Endodermal cell (in vitro differentiated cells): ENCODE measurements around the gene CAV1. TPM values are rescaled to one million over a fixed set of nuclear protein-coding genes. Genes with fewer than 3 reads are reported as not detected.

Experiments
- DNase-seq: peaks from one replicate; pipeline ENCODE4 v3.0.0-alpha.2; 2017
- H3K27ac ChIP-seq: 2 replicates; pipeline ENCODE4 v1.5.1; 2013; ENCODE audit warnings: mild to moderate bottlenecking, low read depth, low read length, moderate library complexity
- H3K27me3 ChIP-seq: 2 replicates; pipeline ENCODE4 v1.6.1; 2013; ENCODE audit warnings: mild to moderate bottlenecking, low read length, moderate library complexity; ENCODE audit not compliant: insufficient read depth, control insufficient read depth, poor library complexity, severe bottlenecking
- H3K36me3 ChIP-seq: 2 replicates; pipeline ENCODE4 v1.7.0; 2013; ENCODE audit warnings: mild to moderate bottlenecking, low read length, moderate library complexity; ENCODE audit not compliant: control insufficient read depth, insufficient read depth
- H3K4me1 ChIP-seq: one replicate; pipeline ENCODE4 v1.7.0; 2013; ENCODE audit warnings: low read length; ENCODE audit not compliant: control insufficient read depth, insufficient read depth
- H3K4me3 ChIP-seq: 2 replicates; pipeline ENCODE4 v1.5.1; 2013; ENCODE audit warnings: mild to moderate bottlenecking, low read length, moderate library complexity
- H3K9ac ChIP-seq: 2 replicates; pipeline ENCODE4 v1.6.1; 2013; ENCODE audit warnings: mild to moderate bottlenecking, low read length, moderate library complexity; ENCODE audit not compliant: poor library complexity, severe bottlenecking; ENCODE audit errors: extremely low read depth
- H3K9me3 ChIP-seq: 2 replicates; pipeline ENCODE4 v1.6.1; 2013; ENCODE audit warnings: mild to moderate bottlenecking, low read length, moderate library complexity; ENCODE audit not compliant: control insufficient read depth
- H3K27ac Mint-ChIP-seq: 2 replicates; pipeline ENCODE4 v1.8.0; 2020; ENCODE audit warnings: mixed read lengths
- H3K27me3 Mint-ChIP-seq: 2 replicates; pipeline ENCODE4 v1.8.0; 2021; ENCODE audit warnings: mild to moderate bottlenecking, mixed read lengths; ENCODE audit not compliant: insufficient read depth
- H3K36me3 Mint-ChIP-seq: 2 replicates; pipeline ENCODE4 v1.8.0; 2020; ENCODE audit warnings: low read depth, mixed read lengths
- H3K4me1 Mint-ChIP-seq: 2 replicates; pipeline ENCODE4 v1.8.0; 2020; ENCODE audit warnings: mixed read lengths
- H3K4me3 Mint-ChIP-seq: 2 replicates; pipeline ENCODE4 v1.8.0; 2020; ENCODE audit warnings: mild to moderate bottlenecking, moderate library complexity, mixed read lengths
- H3K9me3 Mint-ChIP-seq: 2 replicates; pipeline ENCODE4 v1.8.0; 2020; ENCODE audit warnings: mild to moderate bottlenecking, mixed read lengths
- CTCF ChIP-seq: fragments of 200-600 bp; sonication (generic); conservative IDR thresholded peaks from 2 replicates; pipeline ENCODE4 v1.5.0; 2021; ENCODE audit warnings: antibody characterized with exemption, mild to moderate bottlenecking
- WGBS, 2 experiments: methylation state at CpG; one replicate each; pipeline versions ENCODE4 v1.1.5 to v1.1.7; 2013; ENCODE audit warnings: missing lambda C conversion rate in 2 of 2, mixed read lengths in 1 of 2; ENCODE audit not compliant: insufficient coverage in 1 of 2, insufficient read length in 1 of 2; 5-methylcytosine and 5-hydroxymethylcytosine counted together
- total RNA-seq, 2 donors: library from RNA; stranded (reverse); fragmentation: NEBNext Ultra II Directional in 1 of 2; extraction: Animal tissue kit (Norgen Biotek cat#: 25700) in 1 of 2; gene quantifications; 2 replicates in 1 of 2; 3 replicates in 1 of 2; pipeline ENCODE4 v1.2.1, GENCODE V29; 2021

CAV1 gene
- total RNA-seq, 2 donors from 2014 or later, result 4.9 to 8.8 TPM

- Histone ChIP-seq H3K36me3 (no peaks in the 10 kb centered on the region), H3K4me3 (no peak overlapping the region), H3K27me3 (no peaks in the 10 kb centered on the region), H3K27ac (no peak overlapping the region), H3K9ac (no peak overlapping the region), H3K4me1 (no peaks in the 10 kb centered on the region), H3K9me3 (no peaks in the 10 kb centered on the region)
- Mint-ChIP-seq H3K27ac (no peak overlapping the region), H3K4me3 (no peak overlapping the region), H3K4me1 (peaks cover 1% of the 10 kb centered on the region), H3K36me3 (no peaks in the 10 kb centered on the region), H3K27me3 (peaks cover 10% of the 10 kb centered on the region), H3K9me3 (no peaks in the 10 kb centered on the region)
- TF ChIP-seq CTCF, result no peak
- WGBS, 2 experiments, result 88 to 100% methylated on average over 2 of the region's 2 CpGs
- DNase-seq, result no peak
Measured at GRCh38 chr7:116601426-116601825, 76.6 kb downstream of the CAV1 start.

GRCh38 chr7:116607299-116607698 is 82.5 kb downstream of the CAV1 start:
- H3K27me3 ChIP-seq, result no peaks in the 10 kb centered on the region
- no peaks in the 10 kb centered on the region for H3K36me3 ChIP-seq
- no peaks in the 10 kb centered on the region for H3K9me3 ChIP-seq
- H3K4me3 Mint-ChIP-seq, result no peak overlapping the region
- H3K4me1 ChIP-seq, result no peaks in the 10 kb centered on the region
- TF ChIP-seq CTCF, result no peak
- no peak overlapping the region for H3K27ac Mint-ChIP-seq
- no peak overlapping the region for H3K4me3 ChIP-seq
- H3K27me3 Mint-ChIP-seq, result no peaks in the 10 kb centered on the region
- no peaks in the 10 kb centered on the region for H3K9me3 Mint-ChIP-seq
- H3K9ac ChIP-seq, result no peak overlapping the region
- H3K4me1 Mint-ChIP-seq, result no peaks in the 10 kb centered on the region
- no peak overlapping the region for H3K27ac ChIP-seq
- no peaks in the 10 kb centered on the region for H3K36me3 Mint-ChIP-seq
- DNase-seq, result no peak
- 81 to 100% methylated on average over 2 of the region's 2 CpGs for whole genome bisulfite sequencing, 2 experiments

DNA sequence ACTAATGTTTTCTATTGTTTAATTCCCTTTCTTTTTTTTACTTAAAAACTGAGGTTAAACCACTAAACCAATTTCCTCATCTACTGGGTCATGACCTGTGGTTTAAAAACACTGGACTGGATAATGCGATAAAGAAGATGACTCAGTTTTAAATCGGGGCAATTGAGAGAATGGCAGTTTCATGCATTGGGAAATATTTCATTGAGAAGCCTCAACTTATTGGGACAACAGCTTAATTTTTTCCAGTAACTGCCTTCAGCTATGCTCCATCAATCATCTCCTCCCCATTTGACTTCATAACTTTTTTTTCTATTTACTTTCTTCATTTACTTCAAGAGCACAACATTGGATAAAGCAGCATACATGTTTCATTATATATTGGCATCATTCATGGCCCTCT is 85.4 kb downstream of the CAV1 start:
- Mint-ChIP-seq H3K27me3 (no peaks in the 10 kb centered on the region), H3K36me3 (no peaks in the 10 kb centered on the region), H3K27ac (no peak overlapping the region), H3K9me3 (no peaks in the 10 kb centered on the region), H3K4me1 (no peaks in the 10 kb centered on the region), H3K4me3 (no peak overlapping the region)
- 87 to 94% methylated on average over 2 of the region's 2 CpGs for WGBS, 2 experiments
- Histone ChIP-seq H3K36me3 (no peaks in the 10 kb centered on the region), H3K9ac (no peak overlapping the region), H3K4me1 (no peaks in the 10 kb centered on the region), H3K27ac (no peak overlapping the region), H3K9me3 (no peaks in the 10 kb centered on the region), H3K27me3 (no peaks in the 10 kb centered on the region), H3K4me3 (no peak overlapping the region)
- no peak for TF ChIP-seq CTCF
- no peak for DNase-seq
